H9 (cell line): ENCODE results near the gene TNIK. TPM values are rescaled to one million over a fixed set of nuclear protein-coding genes. Genes with fewer than 3 reads are reported as not detected.
"Not testable (repeated sequence)": the region's sequence is repeated elsewhere in the genome, so short reads cannot be mapped to it uniquely, and the experiment has no call there.

Experiments used
- DNase-seq: peaks from one replicate; pipeline ENCODE4 v3.0.0-alpha.2; 2017
- H2AFZ ChIP-seq: one replicate; pipeline ENCODE4 v1.6.1; 2013; ENCODE audit warnings: mild to moderate bottlenecking, low read length, control low read depth, moderate library complexity
- H2AK5ac ChIP-seq: 2 replicates; pipeline ENCODE4 v1.6.1; 2013; ENCODE audit warnings: low read length, control low read depth, mixed read lengths; ENCODE audit not compliant: insufficient read length
- H2BK120ac ChIP-seq: one replicate; pipeline ENCODE4 v1.6.1; 2013; ENCODE audit warnings: low read depth, mild to moderate bottlenecking, low read length, control low read depth, inconsistent platforms; ENCODE audit not compliant: poor library complexity, severe bottlenecking
- H2BK12ac ChIP-seq: 2 replicates; pipeline ENCODE4 v1.6.1; 2013; ENCODE audit warnings: low read length, control low read depth, mixed read lengths, low read depth; ENCODE audit not compliant: insufficient read length
- H2BK15ac ChIP-seq: 2 replicates; pipeline ENCODE4 v1.6.1; 2013; ENCODE audit warnings: low read depth, low read length, control low read depth
- H2BK20ac ChIP-seq: one replicate; pipeline ENCODE4 v1.6.1; 2013; ENCODE audit warnings: low read depth, mild to moderate bottlenecking, low read length, control low read depth, inconsistent platforms; ENCODE audit not compliant: poor library complexity, severe bottlenecking
- H2BK5ac ChIP-seq: 2 replicates; pipeline ENCODE4 v1.6.1; 2013; ENCODE audit warnings: low read length, control low read depth, mixed read lengths; ENCODE audit not compliant: insufficient read length
- H3K14ac ChIP-seq: 2 replicates; pipeline ENCODE4 v1.6.1; 2013; ENCODE audit warnings: low read length, control low read depth; ENCODE audit not compliant: insufficient read depth
- H3K18ac ChIP-seq: 2 replicates; pipeline ENCODE4 v1.6.1; 2013; ENCODE audit warnings: low read depth, mild to moderate bottlenecking, mixed read lengths, low read length, control low read depth; ENCODE audit not compliant: insufficient read length
- H3K23ac ChIP-seq: 2 replicates; pipeline ENCODE4 v1.6.1; 2013; ENCODE audit warnings: low read length, control low read depth, mixed read lengths, low read depth; ENCODE audit not compliant: insufficient read length
- H3K23me2 ChIP-seq: 2 replicates; pipeline ENCODE4 v1.6.1; 2013; ENCODE audit warnings: low read depth, mild to moderate bottlenecking, mixed read lengths, low read length, control low read depth; ENCODE audit not compliant: insufficient read length, poor library complexity, severe bottlenecking
- H3K27ac ChIP-seq: 2 replicates; pipeline ENCODE4 v1.5.1; 2013; ENCODE audit warnings: low read length, control low read depth, mixed read lengths, low read depth; ENCODE audit not compliant: insufficient read length
- H3K27me3 ChIP-seq: 2 replicates; pipeline ENCODE4 v1.6.1; 2013; ENCODE audit warnings: low read length, control low read depth, inconsistent platforms; ENCODE audit not compliant: insufficient read depth
- H3K4ac ChIP-seq: 2 replicates; pipeline ENCODE4 v1.6.1; 2013; ENCODE audit warnings: low read depth, mild to moderate bottlenecking, control low read depth, inconsistent platforms, low read length, moderate library complexity
- H3K4me1 ChIP-seq: 2 replicates; pipeline ENCODE4 v1.6.1; 2013; ENCODE audit warnings: low read length, control low read depth, inconsistent platforms; ENCODE audit not compliant: insufficient read depth
- H3K4me2 ChIP-seq: 2 replicates; pipeline ENCODE4 v1.6.1; 2013; ENCODE audit warnings: low read length, control low read depth, mixed read lengths; ENCODE audit not compliant: insufficient read length, insufficient read depth
- H3K56ac ChIP-seq: 2 replicates; pipeline ENCODE4 v1.6.1; 2013; ENCODE audit warnings: low read depth, mild to moderate bottlenecking, mixed read lengths, low read length, control low read depth; ENCODE audit not compliant: insufficient read length
- H3K79me1 ChIP-seq: 2 replicates; pipeline ENCODE4 v1.6.1; 2013; ENCODE audit warnings: low read depth, mild to moderate bottlenecking, moderate library complexity, low read length, control low read depth, inconsistent platforms; ENCODE audit not compliant: insufficient read depth, poor library complexity, severe bottlenecking
- H3K79me2 ChIP-seq: 2 replicates; pipeline ENCODE4 v1.6.1; 2013; ENCODE audit warnings: low read length, control low read depth, inconsistent platforms; ENCODE audit not compliant: insufficient read depth
- H3K9ac ChIP-seq: 2 replicates; pipeline ENCODE4 v1.6.1; 2013; ENCODE audit warnings: low read length, control low read depth, mixed read lengths; ENCODE audit not compliant: insufficient read length; ENCODE audit errors: extremely low read depth
- H3K9me3 ChIP-seq: one replicate; pipeline ENCODE4 v1.6.1; 2013; ENCODE audit warnings: low read depth, low read length, inconsistent platforms; ENCODE audit not compliant: control insufficient read depth
- H3T11ph ChIP-seq: one replicate; pipeline ENCODE4 v1.6.1; 2013; ENCODE audit warnings: mild to moderate bottlenecking, low read length, control low read depth, inconsistent platforms
- H4K20me1 ChIP-seq: one replicate; pipeline ENCODE4 v1.6.1; 2013; ENCODE audit not compliant: control insufficient read depth, insufficient read length, insufficient read depth
- H4K5ac ChIP-seq: 2 replicates; pipeline ENCODE4 v1.6.1; 2013; ENCODE audit warnings: low read depth, mild to moderate bottlenecking, mixed read lengths, low read length, control low read depth; ENCODE audit not compliant: insufficient read length
- H4K8ac ChIP-seq: replicated peaks from 2 replicates; pipeline ENCODE4 v1.6.1; 2013; ENCODE audit warnings: low read length, control low read depth, mixed read lengths, low read depth; ENCODE audit not compliant: insufficient read length
- H4K91ac ChIP-seq: 2 replicates; pipeline ENCODE4 v1.6.1; 2013; ENCODE audit warnings: low read depth, mild to moderate bottlenecking, moderate library complexity, mixed read lengths, low read length, control low read depth; ENCODE audit not compliant: insufficient read length
- H3K27ac Mint-ChIP-seq, 3 experiments: 2 replicates in 2 of 3; 3 replicates in 1 of 3; pipeline ENCODE4 v1.8.0; 2020 to 2021; ENCODE audit warnings: mixed read lengths in 3 of 3, mild to moderate bottlenecking in 1 of 3, moderate library complexity in 1 of 3
- H3K27me3 Mint-ChIP-seq: 2 replicates; pipeline ENCODE4 v1.8.0; 2021; ENCODE audit warnings: low read depth, mild to moderate bottlenecking, moderate library complexity, mixed read lengths
- H3K36me3 Mint-ChIP-seq, 3 experiments: 2 replicates in 2 of 3; 3 replicates in 1 of 3; pipeline ENCODE4 v1.8.0; 2020 to 2021; ENCODE audit warnings: low read depth in 3 of 3, mixed read lengths in 3 of 3; ENCODE audit not compliant: insufficient read depth in 1 of 3
- H3K4me1 Mint-ChIP-seq, 2 experiments: 2 replicates each; pipeline ENCODE4 v1.8.0; 2020; ENCODE audit warnings: mixed read lengths in 2 of 2
- H3K4me3 Mint-ChIP-seq, 2 experiments: 2 replicates in 1 of 2; 3 replicates in 1 of 2; pipeline ENCODE4 v1.8.0; 2020 to 2021; ENCODE audit warnings: mild to moderate bottlenecking in 2 of 2, mixed read lengths in 2 of 2, moderate library complexity in 1 of 2
- H3K9me3 Mint-ChIP-seq, 2 experiments: 2 replicates in 1 of 2; 3 replicates in 1 of 2; pipeline ENCODE4 v1.8.0; 2020; ENCODE audit warnings: mild to moderate bottlenecking in 2 of 2, mixed read lengths in 2 of 2, moderate library complexity in 1 of 2
- WGBS: extraction: QIAGEN DNeasy Blood & Tissue Kit; methylation state at CpG from one replicate; pipeline ENCODE4 v1.1.7; 2013; ENCODE audit warnings: missing lambda C conversion rate, low lambda C conversion rate, mixed read lengths; ENCODE audit not compliant: insufficient read length; ENCODE audit errors: extremely low coverage; 5-methylcytosine and 5-hydroxymethylcytosine counted together
- total RNA-seq: library from RNA; stranded (reverse); gene quantifications from 2 replicates; pipeline ENCODE4 v1.2.1, GENCODE V29; 2021

The TNIK gene
- total RNA-seq, 1 experiment from 2014 or later, result 15.9 TPM

DNA sequence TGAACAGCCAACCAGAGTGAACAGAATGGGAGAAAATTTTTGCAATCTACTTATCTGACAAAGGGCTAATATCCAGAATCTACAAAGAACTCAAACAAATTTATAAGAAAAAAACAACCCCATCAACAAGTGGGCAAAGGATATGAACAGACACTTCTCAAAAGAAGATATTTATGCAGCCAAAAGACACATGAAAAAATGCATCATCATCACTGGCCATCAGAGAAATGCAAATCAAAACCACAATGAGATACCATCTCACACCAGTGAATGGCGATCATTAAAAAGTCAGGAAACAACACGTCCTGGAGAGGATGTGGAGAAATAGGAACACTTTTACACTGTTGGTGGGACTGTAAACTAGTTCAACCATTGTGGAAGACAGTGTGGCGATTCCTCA, 341.2 kb downstream of the TNIK start:
- not testable (repeated sequence) for DNase-seq, H3K23me2 ChIP-seq, H2BK120ac ChIP-seq, H3K4me3 Mint-ChIP-seq, H3K9ac ChIP-seq, H3K4me2 ChIP-seq, H3K4me1 ChIP-seq, H3K23ac ChIP-seq, H3K79me2 ChIP-seq, H3T11ph ChIP-seq, H4K91ac ChIP-seq, H3K14ac ChIP-seq, H3K56ac ChIP-seq, H2AFZ ChIP-seq, H3K27me3 Mint-ChIP-seq, H3K27ac Mint-ChIP-seq, H4K8ac ChIP-seq, H3K79me1 ChIP-seq, H2BK5ac ChIP-seq, H2BK15ac ChIP-seq, H3K27me3 ChIP-seq, H3K27ac ChIP-seq, H2AK5ac ChIP-seq, H3K4ac ChIP-seq, H3K18ac ChIP-seq, H2BK20ac ChIP-seq, H4K5ac ChIP-seq, H4K20me1 ChIP-seq, H3K9me3 ChIP-seq, H2BK12ac ChIP-seq
- peaks cover 5 to 11% of the 10 kb centered on the region in 2 experiments; a peak in 4 of 5 replicates for H3K9me3 Mint-ChIP-seq
- no CpG with 5 or more reads among the region's 3 CpGs for WGBS
- H3K36me3 Mint-ChIP-seq, result peaks cover 13 to 25% (median 15%) of the 10 kb centered on the region in 3 experiments
- H3K4me1 Mint-ChIP-seq, result peaks cover 15 to 16% of the 10 kb centered on the region in 2 experiments
